ENCODE measurements around the gene PTBP1.

- TF ChIP-seq CTCF (conservative IDR thresholded peaks at IDR 0.05 in 1 of 2, IDR thresholded peaks at IDR 0.05 in 1 of 2; ENCODE audit: extremely low read depth in 1 of 2, insufficient read depth in 1 of 2, low read depth in 1 of 2, low read length in 2 of 2) (no peak), EZH2 (IDR thresholded peaks at IDR 0.05; ENCODE audit: borderline replicate concordance, low read length) (no peak)
Observed at GRCh38 chr19:850221-850978, 53.1 kb downstream of the PTBP1 start.

All from mammary epithelial cell (primary cell).